Stimulated activated CD8-positive, alpha-beta memory T cell treated with anti-CD3 and anti-CD28 coated beads, Interleukin-12 subunit alpha, Interleukin-12 subunit beta, amount 100 ng/mL, for 24 hours (primary cell): ENCODE results near the gene ZNF470.

ENCODE experiments used
- DNase-seq: peaks from one replicate; pipeline ENCODE4 v3.0.0-alpha.2; 2020; ENCODE audit errors: extremely low read depth

ZNF470 gene

GRCh38 chr19:56567274-56568120, at the start of gene ZNF470:
TSS of gene ZNF470 (plus strand) at chr19:56567468. CDS start at chr19:56570312, 2,844 bp downstream.
- DNase-seq, result peak; percentile 76

- no peak for DNase-seq
Observed at GRCh38 chr19:56525214-56525860, 41.9 kb upstream of the ZNF470 start.

DNA sequence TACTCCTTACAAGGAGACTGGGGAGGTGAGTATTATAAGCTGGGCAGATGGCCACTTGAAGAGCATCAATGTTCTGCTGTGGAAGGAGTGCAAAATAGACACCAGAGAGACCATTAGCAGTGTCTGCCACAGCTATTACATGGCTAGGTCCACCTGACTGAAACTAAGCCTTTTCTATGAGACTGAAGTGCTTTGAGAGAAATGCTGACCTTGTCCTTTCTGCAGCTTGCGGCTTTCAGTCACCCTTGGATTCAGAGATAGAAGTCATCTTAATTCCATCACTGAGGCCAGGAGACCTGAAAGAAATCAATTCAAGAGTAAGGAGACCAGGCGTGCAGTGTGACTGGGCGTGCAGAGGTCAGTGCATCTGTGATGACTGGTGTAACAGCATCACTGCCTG, 29.8 kb upstream of the ZNF470 start:
- no peak for DNase-seq

GRCh38 chr19:56538254-56538760, 29.0 kb upstream of the ZNF470 start:
- peak; percentile 68 for DNase-seq

GRCh38 chr19:56538761-56539263, 28.5 kb upstream of the ZNF470 start, which contains the start of gene ZFP28:
TSS of gene ZFP28 (plus strand) at chr19:56538948. CDS start at chr19:56539019, 71 bp downstream.
- peak; percentile 43 for DNase-seq

- DNase-seq, result no peak
Observed at GRCh38 chr19:56543776-56544175, 23.5 kb upstream of the ZNF470 start.

DNA sequence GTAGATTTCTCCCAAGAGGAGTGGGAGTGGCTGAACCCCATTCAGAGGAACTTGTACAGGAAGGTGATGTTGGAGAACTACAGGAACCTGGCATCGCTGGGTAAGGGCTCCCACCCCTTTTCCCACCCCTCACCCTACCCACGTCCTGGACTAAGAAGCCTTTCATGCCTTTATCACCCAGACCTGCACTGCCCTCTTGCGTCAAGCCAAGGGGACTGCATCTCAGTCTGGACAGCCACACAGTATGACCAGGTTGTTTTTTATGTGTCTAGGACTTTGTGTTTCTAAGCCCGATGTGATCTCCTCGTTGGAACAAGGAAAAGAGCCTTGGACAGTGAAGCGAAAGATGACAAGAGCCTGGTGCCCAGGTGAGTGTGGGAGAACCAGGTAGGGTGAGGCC, 19.7 kb upstream of the ZNF470 start:
- no peak for DNase-seq

GRCh38 chr19:56554272-56554869, 12.9 kb upstream of the ZNF470 start:
- no peak for DNase-seq

DNA sequence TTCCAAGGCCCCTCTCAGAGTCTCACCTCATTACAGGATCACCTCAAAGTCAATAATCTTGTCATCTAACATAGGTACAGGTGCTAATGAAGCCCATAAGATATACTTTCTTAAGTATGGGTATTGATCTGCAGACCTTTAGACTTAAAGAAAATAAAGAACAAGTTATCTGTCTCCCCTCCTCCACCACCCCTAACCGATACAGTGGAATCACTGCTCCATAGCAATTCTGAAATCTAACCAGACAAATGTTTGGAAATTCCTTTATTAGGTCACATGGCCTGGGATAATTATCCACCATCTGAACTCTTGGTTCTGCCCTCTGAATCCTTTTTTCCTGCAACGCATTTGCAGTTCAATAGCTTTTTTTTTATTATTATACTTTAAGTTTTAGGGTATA, 4.5 kb upstream of the ZNF470 start:
- no peak for DNase-seq

DNA sequence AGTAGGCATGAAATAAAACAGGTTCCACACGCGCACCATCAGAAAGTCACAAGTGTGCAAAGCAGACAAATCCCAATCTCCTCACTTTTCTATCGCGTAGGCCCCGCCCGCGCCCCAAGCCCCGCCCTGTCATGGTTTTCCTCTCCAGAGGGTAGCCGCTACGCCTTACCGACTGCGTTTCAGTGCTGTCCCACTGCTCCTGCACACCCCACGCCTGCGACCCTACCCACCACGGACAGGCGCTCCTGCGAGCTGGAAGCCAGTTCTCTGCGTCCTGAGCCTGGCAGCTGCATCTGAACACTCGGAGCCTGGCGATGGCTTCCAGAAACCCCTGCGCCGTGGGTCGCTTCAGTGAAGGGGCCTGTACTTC, 379 bp upstream of the ZNF470 start:
- no peak for DNase-seq

DNA sequence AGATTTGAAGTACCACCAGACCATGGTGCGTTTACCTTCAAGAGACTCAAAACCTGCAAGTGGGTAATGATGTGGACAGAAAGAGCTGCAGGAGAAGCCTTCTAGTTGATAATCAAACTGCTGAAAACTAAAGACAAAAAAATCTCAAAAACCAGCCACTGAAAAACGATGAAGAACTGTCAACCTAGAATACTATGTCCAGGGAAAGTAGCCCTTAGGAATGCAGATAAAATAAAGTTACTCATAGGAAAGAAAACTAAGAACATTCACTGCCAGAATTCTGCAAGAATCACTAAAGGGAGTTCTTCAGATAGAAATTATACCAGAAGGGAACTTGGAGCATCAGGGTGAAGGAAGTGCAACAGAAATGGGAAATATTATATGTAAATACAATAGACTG, 5.3 kb downstream of the ZNF470 start:
- no peak for DNase-seq

GRCh38 chr19:56573914-56574313, 6.6 kb downstream of the ZNF470 start:
- DNase-seq, result no peak

DNA sequence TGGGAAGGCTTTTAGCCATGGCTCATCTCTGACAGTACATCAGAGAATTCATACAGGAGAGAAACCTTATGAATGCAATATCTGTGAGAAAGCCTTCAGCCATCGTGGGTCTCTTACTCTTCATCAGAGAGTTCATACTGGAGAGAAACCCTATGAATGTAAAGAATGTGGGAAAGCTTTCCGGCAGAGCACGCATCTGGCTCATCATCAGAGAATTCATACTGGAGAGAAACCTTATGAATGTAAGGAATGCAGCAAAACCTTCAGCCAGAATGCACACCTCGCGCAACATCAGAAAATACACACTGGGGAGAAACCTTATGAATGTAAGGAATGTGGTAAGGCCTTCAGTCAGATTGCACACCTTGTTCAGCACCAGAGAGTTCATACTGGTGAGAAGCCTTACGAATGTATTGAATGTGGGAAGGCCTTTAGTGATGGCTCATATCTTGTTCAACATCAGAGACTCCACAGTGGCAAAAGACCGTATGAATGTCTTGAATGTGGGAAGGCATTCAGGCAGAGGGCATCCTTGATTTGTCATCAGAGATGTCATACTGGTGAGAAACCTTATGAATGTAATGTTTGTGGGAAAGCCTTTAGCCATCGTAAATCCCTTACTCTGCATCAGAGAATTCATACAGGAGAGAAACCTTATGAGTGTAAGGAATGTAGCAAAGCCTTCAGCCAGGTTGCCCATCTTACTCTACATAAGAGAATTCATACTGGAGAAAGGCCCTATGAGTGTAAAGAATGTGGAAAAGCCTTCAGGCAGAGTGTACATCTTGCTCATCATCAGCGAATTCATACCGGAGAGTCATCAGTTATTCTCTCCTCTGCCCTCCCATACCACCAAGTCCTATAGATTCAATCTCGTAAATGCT, 10.7 kb downstream of the ZNF470 start:
- DNase-seq, result no peak

- DNase-seq, result no peak
Observed at GRCh38 chr19:56594446-56594782, 27.1 kb downstream of the ZNF470 start.

GRCh38 chr19:56594783-56595547, 27.7 kb downstream of the ZNF470 start, which contains the start of gene ZNF71:
TSS of gene ZNF71 (plus strand) at chr19:56595302. CDS start at chr19:56601559, 6,257 bp downstream.
- DNase-seq, result peak; percentile 79

DNA sequence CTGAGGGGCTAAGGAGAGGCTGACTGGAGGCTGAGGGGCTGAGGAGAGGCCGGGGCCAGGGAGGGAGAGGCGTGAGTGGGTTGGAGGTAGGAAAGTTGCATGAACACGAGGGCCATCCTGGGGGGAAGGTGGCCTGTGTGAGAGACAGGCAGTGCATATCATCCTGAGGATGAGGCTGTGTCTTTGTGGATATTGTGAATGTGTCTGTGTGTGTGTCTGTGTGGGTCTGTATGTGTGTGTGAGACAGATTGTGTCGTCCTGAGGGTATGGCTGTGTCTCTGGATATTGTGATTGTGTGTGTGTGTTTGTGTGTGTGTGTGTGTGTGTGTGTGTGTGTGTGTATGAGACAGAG, 28.3 kb downstream of the ZNF470 start:
- DNase-seq, result no peak

- DNase-seq, result no peak
Observed at GRCh38 chr19:56596676-56597075, 29.4 kb downstream of the ZNF470 start.

DNA sequence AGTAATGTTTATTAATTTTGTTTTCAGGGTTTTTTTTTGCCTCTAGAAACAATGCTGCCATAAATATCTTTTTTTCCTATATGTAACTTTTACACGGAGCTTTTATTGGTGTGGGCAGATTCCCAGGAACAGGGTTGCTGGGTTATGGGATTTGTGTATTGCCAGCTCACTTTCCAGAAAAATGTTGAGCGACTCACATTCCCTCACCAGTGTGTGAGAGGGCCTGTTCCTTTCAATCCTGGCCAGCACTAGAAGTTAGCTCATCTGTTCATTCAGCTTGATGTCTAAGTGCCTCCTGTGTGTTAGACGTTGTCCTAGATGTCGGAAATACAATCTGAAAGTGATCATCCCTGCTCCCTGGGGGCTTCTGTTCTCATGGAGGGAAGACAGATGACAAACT, 30.4 kb downstream of the ZNF470 start:
- DNase-seq, result no peak

- no peak for DNase-seq
Observed at GRCh38 chr19:56601375-56601774, 34.1 kb downstream of the ZNF470 start.

GRCh38 chr19:56603829-56604228, 36.6 kb downstream of the ZNF470 start:
- no peak for DNase-seq
